HG02759 (cell line): ENCODE measurements around the gene TMEFF2.
A peak's percentile ranks its signal among the peaks of the same experiment; 100 is the strongest.
"Not testable (repeated sequence)": the region's sequence is repeated elsewhere in the genome, so short reads cannot be mapped to it uniquely, and the experiment has no call there.

ENCODE experiments used
- ATAC-seq: cut with Tn5 transposase; IDR thresholded peaks from one replicate; pipeline ENCODE4 v1.9.1; 2021; ENCODE audit warnings: mild to moderate bottlenecking, moderate library complexity; ENCODE audit not compliant: unreplicated experiment

Gene TMEFF2

GRCh38 chr2:191942090-191942738 is 252.5 kb downstream of the TMEFF2 start:
- no peak for ATAC-seq

DNA sequence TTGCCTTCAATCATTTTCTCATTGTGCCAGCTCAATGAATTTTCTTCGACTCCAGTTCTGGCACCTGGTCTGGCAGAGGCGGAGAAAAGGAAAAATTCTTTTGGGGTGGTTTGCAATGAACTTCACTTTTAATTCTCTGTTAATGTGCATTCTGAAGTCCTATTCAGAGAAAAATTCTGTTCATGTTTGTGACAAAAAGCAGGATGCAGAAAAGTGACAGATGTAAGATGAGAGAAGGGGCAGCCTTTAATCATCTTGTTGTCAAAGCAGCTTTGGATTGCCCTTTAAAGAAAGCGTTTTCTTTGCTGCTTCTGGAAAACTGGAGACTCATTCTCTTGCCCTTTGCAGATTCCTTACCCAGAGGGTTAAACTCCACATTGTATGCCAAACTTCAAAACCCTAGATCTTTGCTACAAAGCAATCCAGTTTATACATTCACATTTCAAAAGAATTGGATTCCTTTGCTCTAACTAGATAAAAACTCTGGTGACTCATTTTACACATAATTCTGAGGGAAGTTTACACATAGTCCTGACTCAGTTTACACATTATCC is 253.3 kb downstream of the TMEFF2 start:
- no peak for ATAC-seq

DNA sequence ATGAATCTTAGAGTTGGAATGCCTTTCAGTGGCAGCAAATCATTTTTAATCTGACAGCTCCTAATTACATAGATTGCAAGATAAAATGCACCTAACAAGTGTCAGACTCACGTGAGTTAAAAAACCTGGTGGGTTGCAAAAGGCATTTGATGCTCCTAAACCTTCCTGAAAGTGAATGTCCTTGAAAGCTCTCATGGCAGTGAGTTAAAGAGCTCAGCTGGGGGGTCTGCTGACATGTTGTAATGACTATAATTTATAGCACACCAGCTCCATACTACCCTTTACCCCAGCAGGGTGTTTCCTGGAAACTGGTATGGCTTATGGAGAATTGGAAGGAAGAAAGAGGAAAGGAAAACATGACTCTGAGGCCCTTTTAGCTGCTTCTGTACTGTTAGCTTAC is 256.0 kb downstream of the TMEFF2 start:
- ATAC-seq, result no peak

- no peak for ATAC-seq
Observed at GRCh38 chr2:191936882-191937405, 257.8 kb downstream of the TMEFF2 start.

DNA sequence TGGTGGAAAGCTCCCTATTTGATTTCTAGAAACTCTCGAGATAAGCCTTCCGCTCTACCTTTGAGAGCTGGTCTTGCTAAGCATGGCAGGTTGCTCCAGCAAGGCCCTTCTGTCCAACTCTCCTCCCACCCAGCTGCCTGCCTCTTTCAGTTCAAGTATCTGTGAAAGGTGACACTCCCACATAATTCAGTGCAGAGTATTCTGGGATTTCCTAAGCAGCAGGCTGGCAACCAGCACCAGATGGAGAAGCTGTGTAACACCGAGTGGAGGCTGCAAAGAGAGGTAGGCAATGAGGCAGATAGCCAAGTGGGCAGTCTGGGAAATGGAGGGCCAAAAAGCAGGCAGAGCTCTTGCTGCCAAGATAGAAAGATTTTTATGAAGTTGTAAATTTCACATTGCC is 259.5 kb downstream of the TMEFF2 start:
- no peak for ATAC-seq

- ATAC-seq, result peak; percentile 94
Observed at GRCh38 chr2:191933307-191934105, 261.2 kb downstream of the TMEFF2 start.

DNA sequence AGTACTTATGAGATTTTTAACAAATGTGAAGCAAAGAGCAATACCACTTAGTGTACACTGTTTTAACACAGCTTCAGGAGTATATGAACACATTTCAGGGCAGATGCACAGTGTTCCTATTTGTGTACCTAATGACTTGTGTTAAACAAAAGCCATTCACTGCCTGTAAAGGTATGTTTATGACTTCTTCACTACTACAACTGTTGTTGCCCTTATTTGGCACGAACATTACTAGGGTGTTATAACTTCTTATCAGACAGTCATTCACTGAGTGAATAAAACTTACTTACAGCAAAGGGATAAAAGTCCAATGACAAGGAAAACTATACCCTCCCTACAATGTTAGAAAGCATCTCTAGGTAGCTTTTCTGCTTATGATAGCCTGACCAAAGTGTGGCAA is 262.4 kb downstream of the TMEFF2 start:
- ATAC-seq, result no peak

DNA sequence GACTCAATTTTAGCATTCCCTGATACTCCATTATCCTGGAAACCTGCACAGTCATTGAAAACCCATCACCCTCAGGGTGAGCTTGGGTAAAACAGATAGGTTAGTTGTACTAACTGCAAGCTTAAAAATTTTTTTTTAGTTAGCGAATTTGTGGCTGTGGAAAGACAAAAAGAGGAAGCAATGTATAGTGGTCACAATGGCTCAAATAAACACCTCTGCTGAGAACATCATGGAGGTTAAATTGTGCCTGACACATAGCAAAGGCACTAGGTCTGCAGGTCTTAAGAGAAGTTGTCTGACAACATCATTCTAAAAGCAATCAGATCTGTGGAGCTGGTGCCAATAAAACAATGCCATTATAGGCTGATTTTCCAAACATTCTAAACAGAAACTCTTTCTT is 263.4 kb downstream of the TMEFF2 start:
- ATAC-seq, result no peak

GRCh38 chr2:191930205-191930604 is 264.5 kb downstream of the TMEFF2 start:
- no peak for ATAC-seq

- no peak for ATAC-seq
Observed at GRCh38 chr2:191929288-191929687, 265.4 kb downstream of the TMEFF2 start.

DNA sequence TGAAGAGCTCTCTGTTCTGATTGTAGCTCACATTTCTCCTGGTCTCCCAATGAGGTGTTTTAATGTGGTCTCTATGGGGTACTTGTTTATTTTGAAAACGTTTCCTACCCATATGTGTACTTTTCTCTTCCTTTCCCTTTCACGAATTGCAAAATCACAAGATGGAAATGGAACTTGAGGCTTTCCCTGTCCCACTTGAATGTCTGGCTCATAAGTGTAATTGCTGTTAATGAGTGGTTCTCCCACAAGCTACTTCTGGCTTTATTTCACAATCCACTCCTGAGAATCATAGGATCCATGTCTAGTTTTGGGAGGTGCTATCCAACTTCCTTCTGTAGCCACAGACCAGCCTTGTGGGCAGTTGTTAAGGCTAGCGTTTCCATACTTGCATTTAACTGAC is 266.7 kb downstream of the TMEFF2 start:
- no peak for ATAC-seq

DNA sequence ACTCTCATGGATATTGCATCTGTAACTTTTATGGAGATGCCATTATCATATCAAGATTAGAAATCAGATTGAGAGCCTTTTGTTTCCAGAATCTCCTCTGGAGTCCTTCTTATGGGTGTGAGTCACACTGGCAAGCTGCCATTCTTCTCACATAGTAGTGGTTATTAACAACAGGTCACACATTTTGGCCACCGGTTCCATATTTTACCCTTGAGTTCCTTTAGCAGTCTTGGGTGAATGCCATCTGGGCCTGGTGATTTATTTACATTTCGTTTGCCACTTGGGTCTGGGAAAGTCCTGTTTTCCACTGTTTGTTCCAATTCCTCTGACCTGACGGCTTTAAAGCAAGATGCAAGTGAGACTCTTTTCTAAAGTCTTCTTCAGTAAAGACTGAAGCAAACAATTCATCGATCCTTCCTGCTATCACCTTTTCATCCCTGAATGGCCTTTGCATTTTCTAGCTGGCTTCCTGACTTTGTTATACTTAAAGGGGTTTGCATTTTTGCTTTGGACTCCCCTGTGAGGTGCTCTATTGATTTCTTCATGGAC is 267.3 kb downstream of the TMEFF2 start:
- no peak for ATAC-seq

DNA sequence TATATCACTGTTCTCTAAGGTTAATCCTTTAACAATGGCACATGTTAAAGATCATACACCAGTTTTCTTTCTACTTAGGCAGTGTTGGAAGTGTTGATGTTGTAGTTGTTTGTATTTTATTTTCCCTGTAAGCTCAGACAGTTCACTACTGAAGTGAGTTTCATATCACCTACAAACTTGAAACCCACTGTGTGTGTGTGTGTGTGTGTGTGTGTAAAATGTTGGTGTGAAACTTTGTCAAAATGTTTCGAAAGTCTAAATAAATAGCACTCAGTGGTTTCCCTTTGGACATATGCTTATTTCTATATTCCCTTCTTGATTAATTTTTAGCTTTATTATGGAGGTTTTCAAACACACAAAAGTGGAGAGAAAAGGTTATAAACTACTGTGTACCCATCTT is 268.1 kb downstream of the TMEFF2 start:
- ATAC-seq, result no peak

DNA sequence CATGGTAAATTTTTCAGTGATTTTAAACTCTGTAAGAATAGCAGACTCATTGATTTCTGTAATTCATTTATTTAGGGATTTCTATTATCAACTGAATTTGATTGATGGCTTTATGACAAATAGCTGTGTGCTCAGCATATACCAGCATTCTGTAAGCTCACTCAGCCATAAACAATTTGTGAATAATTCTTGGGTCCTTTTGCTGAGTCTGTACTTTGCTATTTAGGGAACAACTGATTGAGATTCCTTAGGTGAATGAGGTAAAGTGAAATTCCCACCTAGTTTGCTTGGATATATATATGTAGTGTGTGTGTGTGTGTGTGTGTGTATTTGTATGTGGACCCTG is 271.1 kb downstream of the TMEFF2 start:
- no peak for ATAC-seq

DNA sequence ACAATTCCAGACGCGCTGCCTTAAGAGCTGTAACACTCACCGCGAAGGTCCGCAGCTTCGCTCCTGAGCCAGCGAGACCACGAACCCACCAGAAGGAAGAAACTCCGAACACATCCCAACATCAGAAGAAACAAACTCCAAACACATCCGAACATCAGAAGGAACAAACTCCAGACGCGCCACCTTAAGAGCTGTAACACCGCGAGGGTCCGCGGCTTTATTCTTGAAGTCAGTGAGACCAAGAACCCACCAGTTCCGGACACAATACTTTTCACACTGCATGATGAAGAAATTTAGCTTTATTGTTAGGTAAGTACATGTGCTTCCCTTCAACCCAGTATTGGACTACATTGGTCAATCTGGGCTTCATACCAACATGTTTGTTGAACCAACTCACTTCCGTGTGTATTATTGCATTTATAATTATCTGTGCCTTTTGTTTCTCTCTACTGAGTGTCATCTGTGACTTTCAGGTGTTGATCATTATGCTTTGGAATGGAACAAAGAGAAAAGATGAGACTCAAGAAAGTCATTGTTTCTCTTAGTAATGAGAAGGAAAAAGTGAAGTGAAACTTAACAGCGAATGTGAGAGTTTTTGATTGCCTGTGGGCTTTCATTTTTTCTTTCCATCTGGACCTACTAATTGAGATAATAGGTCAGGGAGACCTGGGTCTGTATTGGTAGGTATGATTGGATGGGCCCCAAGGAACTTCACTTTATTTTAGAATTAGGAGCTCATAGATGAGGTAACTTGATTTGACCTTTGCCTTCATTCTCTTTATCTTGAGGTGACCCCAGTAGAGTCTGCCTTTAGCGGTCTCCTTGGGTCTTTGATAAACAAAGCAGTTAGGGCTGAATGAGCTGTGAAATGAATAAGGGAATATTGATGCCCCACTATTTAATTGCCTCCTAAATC is 271.7 kb downstream of the TMEFF2 start:
- ATAC-seq, result peak; percentile 89

- ATAC-seq, result not testable (repeated sequence)
Observed at GRCh38 chr2:191921650-191922049, 273.1 kb downstream of the TMEFF2 start.

DNA sequence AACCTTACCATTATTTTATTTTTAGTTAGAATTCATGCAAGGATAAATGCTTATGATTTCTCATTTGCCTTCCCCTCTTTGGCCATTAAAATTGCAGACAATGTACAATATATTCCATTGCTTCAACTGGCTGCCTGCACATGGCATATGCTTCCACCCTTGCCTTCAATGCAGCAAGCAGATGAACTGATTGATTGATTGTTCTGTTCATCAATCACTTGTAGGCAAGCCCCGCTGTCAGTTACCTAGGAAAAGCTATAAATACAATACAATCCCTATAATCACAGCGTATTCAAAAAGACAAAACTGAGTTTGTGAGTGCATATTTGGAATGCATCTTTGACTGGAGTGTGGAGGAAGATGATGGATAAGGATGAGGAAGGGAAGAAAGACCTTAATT is 274.2 kb downstream of the TMEFF2 start:
- ATAC-seq, result no peak

DNA sequence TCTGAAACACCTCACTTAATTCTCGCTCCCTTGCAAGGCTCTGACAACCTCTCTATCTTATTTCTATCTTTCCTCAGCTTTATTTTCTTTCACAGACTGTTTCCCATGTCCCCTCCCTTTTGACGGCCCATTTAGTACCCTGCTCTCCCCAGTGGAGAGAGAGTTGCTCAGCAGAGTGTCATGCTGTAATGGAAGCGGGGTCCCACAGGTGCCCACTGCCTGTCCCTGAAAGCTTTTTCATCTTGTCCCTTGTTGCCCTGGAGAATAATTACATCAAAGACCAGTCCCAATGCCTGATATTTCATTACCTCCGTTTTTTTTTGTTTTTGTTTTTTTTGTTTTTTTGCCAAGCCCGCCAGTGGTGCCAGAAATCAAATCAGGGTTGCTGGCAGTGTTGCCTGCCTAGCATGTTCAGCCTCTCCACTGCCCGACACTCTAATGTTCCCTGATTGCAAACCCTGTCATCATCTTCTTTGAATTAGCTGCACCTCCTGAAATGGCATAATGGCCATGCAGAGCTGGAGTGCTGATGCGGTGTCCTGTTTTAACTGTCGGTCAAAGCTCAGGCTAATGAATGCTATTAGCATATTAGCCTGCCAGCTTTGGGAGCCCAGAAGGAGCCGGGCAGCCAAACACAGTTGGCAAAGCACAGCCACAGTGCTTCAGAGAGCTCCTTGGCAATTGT is 276.6 kb downstream of the TMEFF2 start:
- no peak for ATAC-seq

DNA sequence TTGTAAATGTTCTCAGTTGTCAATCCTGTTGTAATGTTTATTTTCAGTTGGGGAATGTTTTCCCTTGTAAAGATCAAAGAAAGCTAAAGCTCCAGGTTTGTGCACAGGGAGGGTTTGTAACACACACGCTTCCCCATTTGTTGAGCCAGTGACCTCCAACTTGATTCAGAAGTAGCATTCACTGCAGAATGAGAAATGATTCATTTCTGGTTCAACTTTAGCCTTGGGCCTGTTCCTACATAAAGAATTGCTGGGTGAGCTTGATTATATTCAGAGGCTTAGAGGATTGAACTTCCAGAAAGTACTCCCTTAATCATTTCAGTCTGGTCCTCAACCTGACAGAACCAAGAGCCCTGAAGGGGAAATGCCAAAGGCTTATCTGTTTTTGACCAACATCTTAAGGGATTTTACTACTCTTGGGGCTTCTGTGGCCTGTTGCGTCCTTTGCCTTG is 277.3 kb downstream of the TMEFF2 start:
- no peak for ATAC-seq

GRCh38 chr2:191916826-191917225 is 277.9 kb downstream of the TMEFF2 start:
- ATAC-seq, result no peak
